Activated naive CD4-positive, alpha-beta T cell treated with anti-CD3 and anti-CD28 coated beads, Interleukin-2, amount 50 U/mL, for 72 hours (primary cell): ENCODE results near the gene MFSD6L. TPM values are rescaled to one million over a fixed set of nuclear protein-coding genes. Genes with fewer than 3 reads are reported as not detected.

Experiments
- ATAC-seq, 2 donors: fragments of 150-1000 bp; cut with Tn5 transposase; 2 replicates each; pipeline ENCODE4 v1.10.0; 2021; ENCODE audit warnings: mild to moderate bottlenecking in 2 of 2, moderate library complexity in 2 of 2
- DNase-seq, 2 donors: peaks; one replicate each; pipeline ENCODE4 v3.0.0; 2021 to 2022; ENCODE audit warnings: low spot score in 2 of 2
- H3K27ac Mint-ChIP-seq, 2 donors: one replicate each; pipeline ENCODE4 v1.8.0; 2022; ENCODE audit warnings: mild to moderate bottlenecking in 2 of 2, mixed read lengths in 2 of 2
- H3K36me3 Mint-ChIP-seq, 2 donors: one replicate each; pipeline ENCODE4 v1.8.0; 2022; ENCODE audit warnings: mixed read lengths in 2 of 2
- H3K9me3 Mint-ChIP-seq, 2 donors: one replicate each; pipeline ENCODE4 v1.8.0; 2022; ENCODE audit warnings: mixed read lengths in 2 of 2
- total RNA-seq, 2 donors: library from RNA; stranded (reverse); gene quantifications; one replicate each; pipeline ENCODE4 v1.2.3, GENCODE V29; 2022

The MFSD6L gene, protein sequence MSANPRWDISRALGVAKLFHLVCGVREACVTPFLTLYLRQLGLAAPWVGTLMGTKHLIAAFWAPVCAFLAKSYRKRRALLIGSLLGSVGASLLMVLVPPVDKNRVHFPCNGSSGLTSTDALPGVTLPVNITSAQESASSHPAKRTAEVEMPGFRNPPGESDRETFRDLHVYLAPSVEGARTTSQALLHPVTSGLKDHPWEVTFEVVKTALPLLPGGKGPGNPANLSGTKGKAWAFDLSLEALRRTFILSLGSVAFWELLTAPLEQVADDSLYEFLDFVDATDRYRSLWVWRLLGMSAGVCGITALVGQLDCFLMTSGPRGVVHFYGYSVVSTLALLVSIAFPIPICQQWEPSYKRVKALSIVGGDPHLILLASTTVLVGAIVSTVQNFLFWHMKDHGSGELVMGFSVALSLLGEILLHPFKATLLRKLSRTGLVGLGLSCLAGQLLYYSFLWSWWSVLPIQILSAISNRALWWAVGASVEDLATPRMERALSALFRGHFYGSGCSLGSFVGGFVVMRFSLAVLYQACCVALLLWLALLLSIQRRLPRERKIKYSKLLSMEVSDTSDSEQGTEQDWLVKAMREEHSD
- total RNA-seq, result under 1 TPM; 0.16 to 0.62 TPM

DNA sequence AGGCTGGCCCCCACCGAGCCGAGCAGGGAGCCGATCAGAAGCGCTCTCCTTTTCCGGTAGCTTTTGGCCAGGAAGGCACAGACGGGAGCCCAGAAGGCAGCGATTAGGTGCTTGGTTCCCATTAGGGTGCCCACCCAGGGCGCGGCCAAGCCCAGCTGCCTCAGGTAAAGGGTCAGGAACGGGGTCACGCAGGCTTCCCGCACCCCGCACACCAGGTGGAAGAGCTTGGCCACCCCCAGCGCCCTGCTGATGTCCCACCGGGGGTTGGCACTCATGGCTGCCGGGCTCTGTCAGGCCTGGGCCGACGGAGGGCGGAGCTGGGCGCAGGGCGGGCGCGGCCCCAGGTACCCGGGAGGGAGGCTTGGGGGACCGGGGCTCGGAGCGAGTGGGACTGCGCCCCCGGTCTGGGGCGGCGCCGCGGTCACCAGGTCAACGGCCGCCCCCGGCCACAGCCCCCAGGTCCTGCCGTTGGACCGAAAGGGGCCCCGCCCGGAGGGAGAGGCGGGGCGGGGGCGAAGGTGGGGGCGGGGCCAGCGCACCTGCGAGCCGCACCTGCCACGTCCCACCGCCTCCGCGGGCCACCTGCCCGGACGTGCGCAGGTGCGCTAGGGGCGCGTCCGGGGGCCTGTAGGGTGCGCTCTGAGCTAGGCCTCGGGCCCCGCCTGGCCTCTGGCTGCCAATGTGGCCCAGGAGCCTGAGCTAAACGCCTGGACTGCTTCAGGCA lies at the start of gene MFSD6L:
MFSD6L (minus strand) TSS at position 520 of the 724 bp plus-strand sequence; CDS start at position 275, 245 bp downstream.
- H3K36me3 Mint-ChIP-seq, result no peaks in the 10 kb centered on the region
- H3K27ac Mint-ChIP-seq, result no peak within 1 kb of the TSS
- no peaks in the 10 kb centered on the region for H3K9me3 Mint-ChIP-seq
- ATAC-seq (peak in 1 of 2 donors; percentile 50), DNase-seq (no peak)

- DNase-seq, result peak in 1 of 2 donors; percentile 9
- H3K27ac Mint-ChIP-seq, result no peak overlapping the region
- no peaks in the 10 kb centered on the region for H3K9me3 Mint-ChIP-seq
- H3K36me3 Mint-ChIP-seq, result peaks cover 0 to 5% of the 10 kb centered on the region in 2 donors
- no peak for ATAC-seq
Observed at GRCh38 chr17:8847891-8848290, 48.7 kb upstream of the MFSD6L start.

- no peak for DNase-seq
- H3K9me3 Mint-ChIP-seq, result no peaks in the 10 kb centered on the region
- ATAC-seq, result peak in 1 of 2 donors; percentile 72
- peaks cover 0 to 5% of the 10 kb centered on the region in 2 donors for H3K36me3 Mint-ChIP-seq
- no peak overlapping the region for H3K27ac Mint-ChIP-seq
Observed at GRCh38 chr17:8846768-8847211, 47.6 kb upstream of the MFSD6L start.

- Mint-ChIP-seq H3K27ac (no peak overlapping the region), H3K36me3 (peaks cover 0 to 5% of the 10 kb centered on the region in 2 donors), H3K9me3 (no peaks in the 10 kb centered on the region)
- DNase-seq (no peak), ATAC-seq (peak in 1 of 2 donors; percentile 64)
Observed at GRCh38 chr17:8844229-8845218, 45.4 kb upstream of the MFSD6L start.

DNA sequence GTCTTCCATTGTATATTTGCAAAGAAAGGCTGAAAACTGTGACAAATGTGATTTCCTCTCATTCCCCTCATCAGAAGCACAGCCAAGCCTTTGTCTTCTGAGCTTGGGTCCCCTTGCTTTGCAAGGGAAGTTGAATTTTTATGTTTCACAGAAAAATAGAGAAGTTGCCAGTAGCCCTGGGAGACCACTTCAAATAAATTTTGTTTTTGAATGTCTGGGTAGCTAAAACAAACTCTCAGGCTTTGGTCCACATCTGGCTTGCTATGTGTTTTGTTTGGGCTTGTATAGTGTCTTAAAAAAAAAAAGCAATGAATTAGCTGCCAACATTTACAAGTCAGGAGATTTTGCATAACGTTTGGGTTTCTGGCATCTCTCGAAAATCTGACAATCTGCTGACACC lies 44.2 kb upstream of the MFSD6L start:
- ATAC-seq, result no peak

DNA sequence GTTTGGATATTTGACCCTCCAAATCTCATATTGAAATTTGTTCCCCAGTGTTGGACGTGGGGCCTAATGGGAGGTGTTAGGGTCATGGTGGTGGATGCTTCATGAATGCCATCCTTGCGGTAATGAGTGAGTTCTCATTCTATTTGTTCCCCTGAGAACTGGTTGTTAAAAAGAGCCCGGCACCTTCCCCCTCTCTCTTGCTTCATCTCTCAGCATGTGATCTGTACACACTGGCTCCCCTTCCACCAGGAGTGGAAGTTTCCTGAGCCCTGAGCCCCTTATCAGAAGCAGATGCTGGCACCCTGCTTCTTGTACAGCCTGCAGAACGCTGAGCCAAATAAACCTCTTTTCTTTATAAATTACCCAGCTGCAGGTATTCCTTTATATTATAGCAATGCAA lies 42.7 kb upstream of the MFSD6L start:
- DNase-seq (no peak), ATAC-seq (no peak)
- peaks cover 0 to 5% of the 10 kb centered on the region in 2 donors for H3K36me3 Mint-ChIP-seq
- H3K9me3 Mint-ChIP-seq, result no peaks in the 10 kb centered on the region
- no peak overlapping the region for H3K27ac Mint-ChIP-seq

More for the DNA sequence above, 44.2 kb upstream of the MFSD6L start:
- H3K27ac Mint-ChIP-seq, result no peak overlapping the region
- H3K9me3 Mint-ChIP-seq, result no peaks in the 10 kb centered on the region
- H3K36me3 Mint-ChIP-seq, result peaks cover 0 to 5% of the 10 kb centered on the region in 2 donors
- no peak for DNase-seq

DNA sequence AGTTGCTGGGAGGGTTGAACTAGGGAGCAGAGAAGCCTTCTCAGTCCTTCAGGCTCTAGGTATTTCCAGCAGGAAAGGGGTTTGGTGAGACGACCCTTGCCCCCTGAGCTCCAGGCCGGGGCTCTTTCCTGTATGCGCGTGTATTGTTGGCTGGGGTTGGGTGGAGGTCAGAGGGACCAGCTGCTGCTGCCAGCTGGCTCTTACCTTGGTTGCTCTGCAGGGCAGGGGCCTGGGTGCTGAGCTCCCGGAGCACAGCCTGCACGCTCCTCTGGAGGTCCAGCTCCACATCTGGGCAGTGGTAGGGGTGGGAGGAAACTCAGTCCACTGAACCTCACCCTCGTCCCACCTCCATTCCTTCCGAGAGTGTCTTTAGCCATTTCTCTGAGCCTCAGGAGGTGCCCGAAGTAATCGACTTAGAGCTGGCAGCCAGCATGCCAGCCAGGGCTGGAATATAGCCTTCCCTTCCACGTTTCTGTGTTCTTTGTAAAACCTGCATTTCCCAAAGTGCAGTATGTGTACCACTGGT lies 40.3 kb upstream of the MFSD6L start:
- Mint-ChIP-seq H3K27ac (no peak overlapping the region), H3K36me3 (no peaks in the 10 kb centered on the region), H3K9me3 (no peaks in the 10 kb centered on the region)
- no peak for ATAC-seq
- DNase-seq, result peak in 1 of 2 donors; percentile 26

DNA sequence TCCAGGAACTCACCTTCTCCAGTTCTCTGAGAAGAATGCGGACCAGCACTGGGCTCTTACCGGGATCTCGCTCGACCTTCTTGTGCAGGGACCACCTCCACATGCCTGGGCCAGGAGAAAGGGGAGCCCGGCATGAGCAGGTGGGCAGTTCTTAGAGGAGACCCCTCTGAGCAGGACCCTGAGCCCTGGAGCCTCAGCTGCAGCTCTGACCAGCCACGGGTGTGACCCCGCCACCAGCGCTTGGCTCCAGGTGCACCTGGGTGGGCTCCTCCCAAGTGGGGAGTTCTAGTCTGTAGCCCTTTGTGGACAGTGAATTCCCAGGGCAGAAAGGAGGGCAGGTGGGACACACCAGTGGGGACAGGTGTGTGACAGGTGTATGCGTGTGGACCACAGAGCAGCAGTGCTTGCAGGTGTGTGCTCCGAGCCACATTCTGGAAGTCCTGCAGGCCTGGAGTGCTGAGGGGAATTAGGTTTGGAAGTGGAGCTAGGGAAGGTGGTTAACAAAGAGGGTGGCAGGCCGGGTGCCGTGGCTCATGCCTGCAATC lies 39.5 kb upstream of the MFSD6L start:
- H3K27ac Mint-ChIP-seq, result peak overlapping the region in 1 of 2 donors; percentile 8
- H3K9me3 Mint-ChIP-seq, result no peaks in the 10 kb centered on the region
- ATAC-seq (no peak), DNase-seq (peak in 1 of 2 donors; percentile 44)
- H3K36me3 Mint-ChIP-seq, result no peaks in the 10 kb centered on the region

GRCh38 chr17:8837563-8838075 lies 38.5 kb upstream of the MFSD6L start:
- no peaks in the 10 kb centered on the region for H3K36me3 Mint-ChIP-seq
- no peak for ATAC-seq
- no peaks in the 10 kb centered on the region for H3K9me3 Mint-ChIP-seq
- peak in 1 of 2 donors; percentile 47 for DNase-seq
- peak overlapping the region; percentile 6 for H3K27ac Mint-ChIP-seq

- Mint-ChIP-seq H3K9me3 (no peaks in the 10 kb centered on the region), H3K27ac (peak overlapping the region; percentile 6), H3K36me3 (no peaks in the 10 kb centered on the region)
- ATAC-seq, result no peak
- DNase-seq, result peak in 1 of 2 donors; percentile 18
Observed at GRCh38 chr17:8836821-8837562, 37.8 kb upstream of the MFSD6L start.

DNA sequence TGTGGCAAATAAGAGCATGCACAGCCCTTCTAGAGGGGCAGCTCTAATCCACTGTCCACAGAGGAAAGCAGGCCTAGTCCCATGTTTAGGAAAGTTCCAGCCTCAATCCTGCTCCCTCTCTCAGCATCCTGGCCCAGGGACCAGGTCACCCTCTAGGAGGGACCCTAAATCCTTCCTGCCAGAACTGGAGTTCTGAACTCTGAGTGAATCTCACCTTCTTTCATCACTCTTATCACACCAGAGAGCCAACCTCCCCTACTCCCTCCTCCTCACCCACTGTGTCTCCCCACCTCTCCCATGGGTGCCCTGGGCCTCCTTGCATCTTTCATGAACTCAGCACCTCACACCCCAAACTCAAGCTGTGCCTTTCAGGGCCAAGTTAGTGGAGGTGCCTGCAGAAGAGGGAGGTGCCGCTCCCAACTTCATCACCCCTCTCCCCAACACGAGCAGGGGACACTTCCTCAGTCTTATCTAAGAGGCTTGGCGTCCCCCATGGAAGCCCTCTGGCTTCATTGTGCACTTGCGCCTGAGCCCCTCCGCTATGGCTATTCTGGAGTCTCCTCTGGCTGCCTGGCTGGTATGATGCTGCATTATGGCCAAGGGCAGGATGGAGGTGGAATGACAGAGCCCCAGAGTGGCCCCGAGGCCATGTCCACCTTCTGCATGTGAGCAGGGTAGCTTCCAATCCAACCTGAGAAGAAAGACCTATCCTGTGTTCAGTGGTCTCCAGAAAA lies 36.6 kb upstream of the MFSD6L start:
- Mint-ChIP-seq H3K36me3 (no peaks in the 10 kb centered on the region), H3K9me3 (no peaks in the 10 kb centered on the region), H3K27ac (no peak overlapping the region)
- ATAC-seq (no peak), DNase-seq (no peak)

DNA sequence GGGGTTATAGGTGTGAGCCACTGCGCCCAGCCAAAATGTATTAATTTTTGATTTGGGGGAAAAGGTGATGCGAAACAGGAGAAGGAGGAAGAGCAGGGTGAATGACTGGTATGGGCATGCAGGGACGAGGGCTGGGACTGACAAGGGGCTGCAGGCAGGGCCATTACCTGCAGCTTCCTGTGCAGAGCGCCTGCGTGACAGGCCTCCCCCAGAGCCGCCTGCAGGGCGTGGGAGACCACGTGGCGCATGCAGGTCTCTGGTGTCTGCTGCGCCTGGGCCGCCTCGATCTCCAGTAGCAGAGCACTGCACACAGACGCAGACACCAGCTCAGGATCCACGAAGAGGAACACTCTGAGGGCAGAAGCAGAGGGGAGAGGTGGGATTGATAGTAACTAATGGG lies 35.9 kb upstream of the MFSD6L start:
- Mint-ChIP-seq H3K9me3 (no peaks in the 10 kb centered on the region), H3K36me3 (no peaks in the 10 kb centered on the region), H3K27ac (no peak overlapping the region)
- no peak for DNase-seq
- no peak for ATAC-seq

DNA sequence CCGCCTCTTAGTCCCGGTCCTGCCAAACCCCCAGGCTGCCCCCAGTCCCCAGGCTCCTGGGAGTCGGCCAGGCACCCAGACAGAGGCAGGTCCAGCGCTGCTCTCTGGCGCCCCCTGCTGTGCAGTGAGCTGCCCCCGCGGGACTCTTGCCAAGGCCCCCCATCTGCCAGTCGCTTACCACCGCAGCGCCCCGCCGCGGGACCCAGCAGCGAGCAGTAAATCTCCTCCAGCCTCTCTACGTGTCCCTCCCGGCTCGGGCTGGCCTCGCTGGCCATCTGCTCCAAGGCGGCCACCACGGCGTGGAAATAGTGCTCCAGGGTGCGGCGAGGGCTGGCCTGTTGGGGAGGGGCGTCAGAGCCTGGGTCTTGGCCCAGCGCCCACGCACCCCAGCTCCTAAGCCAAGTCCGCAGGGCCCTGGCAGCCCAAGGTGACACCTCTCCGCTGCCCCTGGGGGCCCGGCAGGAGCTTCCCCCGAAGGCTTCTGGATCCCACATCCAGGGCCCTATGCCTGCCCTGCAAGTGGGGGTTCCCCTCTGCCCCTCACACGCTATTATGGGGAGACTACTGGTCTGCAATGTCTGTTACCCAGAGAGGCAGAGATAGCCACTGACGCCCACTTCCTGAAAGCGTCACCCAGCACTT lies 33.7 kb upstream of the MFSD6L start:
- ATAC-seq, result peak in 1 of 2 donors; percentile 24
- H3K36me3 Mint-ChIP-seq, result no peaks in the 10 kb centered on the region

More for the DNA sequence above, 33.7 kb upstream of the MFSD6L start:
- peak in 1 of 2 donors; percentile 67 for DNase-seq
- Mint-ChIP-seq H3K27ac (no peak overlapping the region), H3K9me3 (no peaks in the 10 kb centered on the region)
